ENCODE measurements around the gene MBIP.

Gene MBIP

DNA sequence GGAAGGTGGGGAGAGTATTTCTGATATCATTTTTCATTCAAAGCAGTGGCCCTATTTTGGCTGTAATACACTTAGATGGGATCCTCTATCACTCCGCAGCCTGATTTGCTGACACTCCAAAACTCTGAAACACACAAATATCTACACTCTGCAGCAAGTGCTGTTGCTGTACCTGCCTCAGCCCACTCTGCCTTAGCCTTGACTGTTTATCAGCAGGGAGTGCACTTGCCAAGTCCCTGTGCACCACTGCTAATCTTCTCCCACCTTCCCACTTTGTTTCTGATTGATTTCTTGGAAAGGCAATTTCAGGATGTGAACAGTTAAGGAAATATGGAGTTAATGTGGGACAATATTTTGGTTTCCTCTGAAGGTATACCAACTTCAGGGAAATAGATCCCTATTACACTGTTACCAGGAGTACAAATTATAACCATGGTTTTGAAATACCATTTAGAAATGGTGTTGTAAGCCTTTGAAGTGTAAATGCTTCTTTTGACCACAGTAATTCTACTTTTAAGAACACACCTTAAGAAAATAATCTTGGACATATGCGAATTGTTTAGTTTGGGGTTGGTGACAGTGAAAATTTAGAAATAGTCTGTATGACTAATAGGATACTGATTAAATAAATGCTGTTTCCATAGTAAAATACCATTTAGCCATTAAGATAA, 59.3 kb downstream of the MBIP start:
- DNase-seq = no peak

DNA sequence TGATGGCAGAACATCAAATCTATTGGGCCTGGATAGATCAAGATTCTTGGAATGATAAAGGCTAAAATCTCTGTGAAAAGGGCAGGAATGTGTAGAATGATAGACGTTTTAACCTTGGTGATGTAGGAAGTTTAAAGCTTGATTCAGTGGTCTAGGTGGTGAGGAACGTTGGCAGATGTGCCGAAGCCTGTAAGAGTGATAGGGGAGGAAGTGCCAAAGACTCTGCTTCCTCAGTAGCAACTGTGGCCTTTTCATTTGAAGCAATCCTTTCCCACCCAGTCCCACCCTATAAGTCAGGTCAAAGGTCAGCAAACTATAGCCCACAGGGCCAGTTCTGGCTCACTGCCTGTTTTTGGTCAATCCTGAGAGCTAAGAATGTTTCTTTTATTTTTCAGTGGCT, 62.2 kb downstream of the MBIP start:
- no peak for DNase-seq

DNA sequence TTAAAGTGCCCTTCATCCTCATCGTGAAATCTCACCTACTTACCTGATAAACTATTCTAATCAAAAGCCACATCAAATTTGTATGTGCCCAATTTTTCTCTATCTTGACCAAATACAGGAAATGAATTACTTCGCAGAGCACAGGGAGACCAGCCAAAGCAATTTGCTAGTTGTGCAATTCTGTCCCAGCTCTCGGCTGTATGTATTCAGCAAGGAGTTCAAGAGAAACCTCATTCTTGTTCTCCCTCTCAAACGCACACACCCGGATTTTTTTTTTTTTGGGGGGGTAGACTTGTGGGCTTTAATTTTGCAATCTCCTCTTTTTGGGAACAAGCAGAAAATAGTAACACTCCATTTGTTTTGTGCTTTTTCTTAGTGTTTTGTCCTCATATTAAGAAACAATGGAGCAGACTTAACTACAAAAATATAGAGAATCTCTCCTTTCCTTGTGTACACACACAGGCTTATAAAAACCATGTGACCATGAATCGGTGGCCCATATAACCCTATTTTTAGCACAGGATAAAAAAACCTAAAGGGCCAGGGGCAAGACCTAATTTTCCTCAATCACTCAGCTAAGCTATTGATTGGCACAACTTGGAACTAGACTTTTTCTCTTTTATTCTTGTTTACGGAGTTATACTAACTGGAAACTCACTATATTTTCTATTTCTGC, 64.2 kb downstream of the MBIP start:
- no peak for DNase-seq

DNA sequence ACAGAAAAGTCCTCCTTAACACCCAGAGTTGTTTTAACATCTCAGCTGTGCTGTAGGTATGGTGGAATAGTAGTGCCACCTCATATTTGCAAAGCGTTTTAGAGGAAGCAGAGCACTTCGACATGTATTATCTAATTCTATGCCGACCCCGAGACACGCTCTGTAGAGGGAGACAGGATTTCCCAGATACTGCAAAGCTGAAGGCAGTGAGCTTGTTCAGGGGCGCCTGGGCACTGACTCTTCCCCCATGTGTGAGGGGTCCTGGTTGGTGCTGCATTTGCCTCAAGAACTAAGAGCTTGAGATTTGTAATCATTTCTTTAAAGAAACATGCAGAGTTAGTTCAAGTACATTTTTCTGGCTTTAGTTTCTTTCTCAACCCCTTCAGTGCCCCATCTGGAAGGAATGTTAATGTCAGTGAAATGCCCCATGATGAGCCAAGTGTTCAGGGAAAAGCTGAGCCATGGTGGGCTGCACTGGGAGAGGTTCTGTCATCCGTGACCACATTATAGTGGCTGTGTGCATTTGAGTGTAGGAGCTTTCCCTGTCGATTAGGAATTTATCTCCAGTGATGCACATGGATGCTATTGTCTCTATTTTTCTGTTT, 66.3 kb downstream of the MBIP start:
- no peak for DNase-seq

Data from DMS53 (cell line).